GM19023 (cell line): ENCODE data around the gene SBNO2.

ENCODE experiments used
- ATAC-seq: cut with Tn5 transposase; IDR thresholded peaks from one replicate; pipeline ENCODE4 v1.9.1; 2021; ENCODE audit warnings: mild to moderate bottlenecking, moderate library complexity; ENCODE audit not compliant: unreplicated experiment

SBNO2 gene

DNA sequence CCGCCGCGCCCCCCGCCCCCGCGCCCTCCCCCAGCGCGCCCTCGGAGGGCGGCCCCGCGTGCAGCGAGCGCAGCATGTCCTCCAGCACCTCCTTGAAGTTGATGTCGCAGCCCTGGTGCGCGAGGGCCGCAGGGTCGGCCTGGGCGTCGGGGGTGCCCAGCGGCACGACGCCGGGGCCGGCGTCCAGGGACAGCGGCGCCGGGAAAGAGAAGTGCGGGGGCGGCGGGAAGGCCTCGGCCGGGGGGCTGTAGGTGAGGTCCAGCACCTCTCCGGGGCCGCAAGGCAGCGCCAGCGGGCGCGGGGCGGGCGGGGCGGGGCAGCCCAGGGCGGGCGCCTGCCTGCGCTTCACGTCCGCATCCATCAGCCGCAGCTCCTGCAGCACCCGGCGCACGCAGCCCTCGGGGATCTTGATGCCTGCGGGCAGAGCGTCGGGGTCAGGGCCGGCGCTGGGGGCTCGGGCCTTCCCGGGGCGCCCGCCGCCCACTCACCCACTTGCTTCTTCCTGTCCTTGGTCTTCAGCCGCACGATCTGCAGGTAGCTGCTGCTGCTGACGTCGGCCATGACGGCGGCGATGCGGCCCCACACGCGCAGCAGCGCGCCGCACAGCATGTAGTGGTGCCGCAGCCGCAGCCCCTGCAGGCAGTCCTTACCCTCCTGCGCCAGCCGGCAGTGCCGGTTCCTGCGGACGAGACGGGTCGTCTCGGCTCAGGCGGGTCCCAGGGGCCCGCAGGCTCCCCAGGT, 65.6 kb downstream of the SBNO2 start:
- ATAC-seq, result no peak

DNA sequence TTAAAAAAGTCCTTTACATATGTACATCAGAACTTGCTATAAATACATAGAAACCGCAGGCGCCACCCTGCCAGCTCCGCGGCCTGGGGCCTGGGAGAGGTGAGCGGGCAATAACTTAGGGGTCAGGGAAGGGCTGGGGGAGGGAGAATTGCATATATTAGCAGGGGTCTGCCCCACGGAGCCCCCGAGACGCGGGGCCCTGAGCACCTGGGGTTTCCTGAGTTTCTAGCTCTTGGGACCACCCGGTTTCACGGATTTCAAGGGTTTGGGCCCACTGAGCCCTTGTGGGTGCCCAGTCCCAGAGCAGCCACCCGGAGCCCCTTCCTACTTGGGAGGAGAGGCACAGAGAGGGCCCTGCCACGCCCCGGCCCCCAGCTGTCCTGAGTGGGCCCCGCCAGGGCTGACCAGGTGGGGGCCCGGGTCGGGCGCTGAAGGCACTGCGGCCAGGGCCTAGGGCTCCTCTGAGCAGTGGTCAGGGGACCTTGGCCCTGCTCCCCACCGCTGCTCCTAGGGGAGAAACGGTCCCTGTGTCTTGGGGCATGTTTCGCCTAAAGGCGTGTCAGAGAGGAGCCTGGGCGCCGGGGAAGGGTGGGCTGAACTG, 66.3 kb downstream of the SBNO2 start:
- no peak for ATAC-seq

DNA sequence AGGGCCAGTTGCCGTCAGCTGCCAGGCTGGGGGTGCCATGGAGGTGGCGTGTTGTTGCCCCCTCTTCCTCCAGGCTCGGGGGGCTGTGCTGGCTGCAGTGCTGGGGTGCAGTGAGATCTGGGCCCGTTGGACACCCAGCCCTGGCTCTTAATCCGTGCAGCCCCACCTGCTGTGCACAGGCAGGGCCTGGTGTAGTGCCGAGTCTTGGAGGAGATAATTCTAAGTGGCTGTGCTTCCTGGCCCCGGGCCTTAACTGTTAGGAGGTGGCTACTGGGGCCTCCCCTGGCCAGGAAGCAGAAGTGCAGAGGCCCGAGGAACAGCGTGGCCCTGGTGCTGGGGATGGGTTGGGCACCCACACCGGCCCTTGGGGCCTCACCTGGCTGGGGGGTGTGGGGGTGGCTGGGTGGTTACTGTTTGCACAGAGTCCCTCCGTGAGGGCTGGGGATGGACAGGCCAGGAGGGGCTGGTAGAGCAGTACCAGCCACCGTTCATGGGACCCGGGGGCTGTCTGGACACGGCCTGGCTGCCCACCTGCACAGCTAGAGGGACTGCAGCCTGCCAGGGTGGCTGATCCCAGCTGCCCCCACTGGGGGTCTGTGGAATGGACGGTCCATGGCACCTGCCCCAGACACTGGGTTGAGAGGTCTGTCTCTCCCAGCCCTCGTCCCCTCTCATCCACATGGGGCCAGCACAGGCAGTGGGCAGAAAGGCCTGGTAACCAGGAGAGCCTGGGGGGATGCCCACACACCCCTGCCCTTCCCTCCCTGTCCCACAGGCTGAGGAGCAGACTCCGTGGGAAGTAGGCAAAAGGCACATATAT, 67.0 kb downstream of the SBNO2 start:
- no peak for ATAC-seq

DNA sequence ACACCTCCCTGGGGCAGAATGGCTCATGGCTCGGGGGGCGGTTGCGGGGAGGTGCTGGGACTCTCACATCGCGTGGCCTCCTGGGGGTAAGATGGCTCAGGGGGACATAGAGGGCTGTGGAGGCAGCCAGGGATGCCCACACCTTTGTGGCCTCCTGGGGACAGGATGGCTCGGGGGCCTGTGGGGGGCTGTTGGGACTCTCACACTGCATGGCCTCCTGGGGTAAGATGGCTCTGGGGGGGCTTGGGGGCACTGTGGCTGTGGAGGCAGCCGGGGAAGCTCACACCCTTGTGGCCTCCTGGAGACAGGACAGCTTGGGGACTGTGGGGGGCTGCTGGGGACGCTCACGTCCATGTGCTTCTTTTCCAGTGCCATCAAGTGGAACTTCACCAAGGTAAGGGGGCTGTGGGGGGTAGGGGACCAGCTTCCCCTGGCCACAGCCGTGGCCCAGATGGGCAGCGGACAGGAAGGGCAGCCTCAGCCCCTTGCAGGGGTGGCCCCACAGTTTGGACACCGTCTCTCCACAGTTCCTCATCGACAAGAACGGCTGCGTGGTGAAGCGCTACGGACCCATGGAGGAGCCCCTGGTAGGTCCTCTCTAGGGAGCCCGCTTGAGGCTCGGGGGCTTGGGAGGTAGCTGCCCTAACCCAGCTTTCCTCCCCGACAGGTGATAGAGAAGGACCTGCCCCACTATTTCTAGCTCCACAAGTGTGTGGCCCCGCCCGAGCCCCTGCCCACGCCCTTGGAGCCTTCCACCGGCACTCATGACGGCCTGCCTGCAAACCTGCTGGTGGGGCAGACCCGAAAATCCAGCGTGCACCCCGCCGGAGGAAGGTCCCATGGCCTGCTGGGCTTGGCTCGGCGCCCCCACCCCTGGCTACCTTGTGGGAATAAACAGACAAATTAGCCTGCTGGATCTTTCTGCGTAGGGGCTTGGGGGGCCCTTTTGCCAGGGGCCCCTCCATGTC, 67.9 kb downstream of the SBNO2 start:
- ATAC-seq, result no peak

DNA sequence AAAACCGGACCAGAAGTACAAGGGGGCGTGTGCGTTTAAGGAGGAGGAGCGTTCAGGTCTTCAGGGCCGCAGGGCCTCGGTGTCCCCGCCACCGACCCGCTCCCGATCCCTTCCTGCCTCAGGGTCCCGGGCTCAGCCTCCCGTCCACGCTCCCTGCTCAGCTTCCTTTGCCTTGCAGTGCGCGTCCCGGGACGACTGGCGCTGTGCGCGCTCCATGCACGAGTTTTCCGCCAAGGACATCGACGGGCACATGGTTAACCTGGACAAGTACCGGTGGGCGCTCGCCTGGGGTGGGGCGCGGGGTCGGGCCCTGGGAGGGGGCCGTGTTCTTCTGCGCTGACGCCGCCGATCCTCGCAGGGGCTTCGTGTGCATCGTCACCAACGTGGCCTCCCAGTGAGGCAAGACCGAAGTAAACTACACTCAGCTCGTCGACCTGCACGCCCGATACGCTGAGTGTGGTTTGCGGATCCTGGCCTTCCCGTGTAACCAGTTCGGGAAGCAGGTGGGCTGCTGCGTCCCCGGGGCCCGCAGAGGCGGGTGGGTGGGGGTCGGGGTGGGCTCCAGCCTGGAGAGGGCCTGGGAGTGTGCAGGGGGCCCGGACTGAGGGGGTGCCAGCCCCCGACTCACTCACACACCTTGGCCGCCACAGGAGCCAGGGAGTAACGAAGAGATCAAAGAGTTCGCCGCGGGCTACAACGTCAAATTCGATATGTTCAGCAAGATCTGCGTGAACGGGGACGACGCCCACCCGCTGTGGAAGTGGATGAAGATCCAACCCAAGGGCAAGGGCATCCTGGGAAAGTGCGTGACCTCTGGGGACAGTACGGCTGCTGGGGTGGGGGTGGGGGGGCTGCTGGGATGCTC, 68.8 kb downstream of the SBNO2 start:
- no peak for ATAC-seq

DNA sequence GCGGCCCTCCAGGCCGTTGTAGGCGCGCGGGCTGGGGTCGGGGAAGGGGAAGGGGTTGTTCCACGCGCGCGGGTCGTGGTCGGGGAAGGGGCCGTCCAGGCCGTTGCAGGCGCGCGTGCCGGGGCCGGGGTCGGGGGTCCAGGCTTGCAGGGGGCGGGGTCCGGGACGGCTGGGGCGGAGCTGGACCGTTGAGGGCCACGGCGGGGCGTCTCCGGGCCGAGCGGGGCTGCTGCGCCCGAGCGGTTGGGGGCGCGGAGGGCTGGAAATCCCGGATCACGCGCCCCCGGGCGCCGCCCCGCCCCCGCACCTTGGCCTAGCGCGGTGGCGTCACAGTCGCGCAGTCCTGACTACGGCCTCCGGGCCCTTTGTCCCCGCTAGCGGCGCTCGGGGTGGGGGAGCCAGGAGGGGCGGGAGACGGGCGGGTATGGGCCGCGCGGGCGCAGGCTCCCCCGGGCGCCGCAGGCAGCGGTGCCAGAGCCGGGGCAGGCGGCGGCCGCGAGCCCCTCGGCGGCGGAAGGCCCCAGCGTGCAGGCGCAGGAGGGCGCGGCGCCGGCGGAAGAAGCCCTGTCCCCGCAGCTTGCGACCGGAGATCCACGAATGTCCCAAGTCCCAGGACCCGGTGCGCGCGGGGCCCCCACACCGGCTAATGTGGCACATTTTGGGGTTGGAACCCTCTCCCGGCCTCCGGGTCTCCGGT, 69.6 kb downstream of the SBNO2 start:
- ATAC-seq, result peak; percentile 29

DNA sequence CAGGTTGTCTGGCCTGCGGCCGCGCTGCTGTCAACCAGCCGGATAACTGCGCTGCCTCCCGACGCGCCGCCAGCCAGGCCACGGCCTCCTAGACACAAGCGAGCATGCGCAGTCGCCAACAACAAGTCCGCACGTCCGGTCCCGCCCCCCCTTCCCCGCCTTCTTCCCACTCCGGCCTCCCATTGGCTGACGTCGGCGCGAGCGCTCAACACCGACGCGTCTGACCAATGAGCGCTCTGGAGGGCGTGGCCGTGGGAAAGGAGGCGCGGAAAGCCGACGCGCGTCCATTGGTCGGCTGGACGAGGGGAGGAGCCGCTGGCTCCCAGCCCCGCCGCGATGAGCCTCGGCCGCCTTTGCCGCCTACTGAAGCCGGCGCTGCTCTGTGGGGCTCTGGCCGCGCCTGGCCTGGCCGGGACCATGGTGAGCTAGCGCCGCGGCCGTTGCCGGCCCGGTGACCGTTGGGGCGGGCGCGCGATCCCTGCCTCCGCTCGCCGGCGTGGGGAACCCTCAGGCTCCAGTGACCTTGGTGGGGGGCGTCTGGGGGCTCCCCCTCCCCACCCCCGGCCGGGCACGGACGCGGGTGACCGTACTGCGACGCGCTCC, 70.3 kb downstream of the SBNO2 start, which contains the start of gene GPX4:
GPX4 (plus strand) TSS at position 287 of the 603 bp plus-strand sequence; CDS start at position 337, 50 bp downstream.
- ATAC-seq, result peak; percentile 65

DNA sequence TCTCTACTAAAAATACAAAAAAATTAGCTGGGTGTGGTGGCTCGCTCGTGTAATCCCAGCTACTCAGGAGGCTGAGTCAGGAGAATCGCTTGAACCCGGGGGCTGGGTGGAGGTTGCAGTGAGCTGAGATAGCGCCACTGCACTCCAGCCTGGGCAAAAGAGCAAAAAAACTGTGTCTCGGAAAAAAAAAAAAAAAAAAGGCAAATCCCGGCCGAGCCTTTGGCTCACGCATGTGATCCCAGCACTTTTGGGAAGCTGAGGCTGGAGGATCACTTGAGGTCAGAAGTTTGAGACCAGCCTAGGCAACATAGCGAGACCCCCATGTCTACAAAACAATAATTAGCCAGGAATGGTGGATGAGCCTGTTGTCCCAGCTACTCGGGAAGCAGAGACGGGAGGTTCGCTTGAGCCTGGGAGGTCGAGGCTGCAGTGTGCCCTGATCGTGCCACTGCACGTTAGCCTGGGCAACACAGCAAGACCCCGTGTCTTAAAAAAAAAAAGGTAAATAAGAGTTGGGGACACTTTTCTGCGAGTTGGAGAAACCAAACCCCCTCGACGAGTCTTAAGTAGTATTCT, 70.8 kb downstream of the SBNO2 start:
- no peak for ATAC-seq

DNA sequence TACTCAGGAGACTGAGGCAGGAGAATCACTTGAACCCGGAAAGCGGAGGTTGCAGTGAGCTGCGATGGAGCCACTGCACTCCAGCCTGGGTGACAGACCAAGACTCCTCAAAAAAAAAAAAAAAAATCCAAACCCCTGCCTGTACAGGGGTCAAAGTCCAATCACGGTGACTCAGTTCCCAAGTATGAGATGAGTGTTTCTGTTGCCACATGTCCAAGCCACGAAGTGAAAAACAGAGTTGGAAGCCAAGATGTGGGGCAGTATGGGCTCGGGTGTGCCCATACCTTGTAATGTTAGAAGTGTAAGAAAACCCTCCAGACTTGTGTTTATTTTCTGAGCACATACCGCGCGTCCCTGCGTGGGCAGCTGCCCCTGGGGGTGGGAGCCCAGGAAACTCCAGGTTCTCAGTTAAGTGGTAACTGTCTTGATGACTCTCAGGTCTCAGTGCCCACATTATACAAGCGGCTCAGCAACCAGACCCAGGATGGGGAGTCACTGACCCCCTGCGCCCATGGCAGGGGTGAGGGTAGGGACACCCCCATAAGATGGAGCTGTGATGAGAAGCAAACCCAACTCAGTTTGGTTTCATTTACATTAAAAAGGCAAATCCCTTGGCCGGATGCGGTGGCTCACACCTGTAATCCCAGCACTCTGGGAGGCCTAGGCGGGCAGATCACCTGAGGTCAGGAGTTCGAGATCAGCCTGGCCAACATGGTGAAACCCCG, 71.5 kb downstream of the SBNO2 start:
- ATAC-seq, result no peak

DNA sequence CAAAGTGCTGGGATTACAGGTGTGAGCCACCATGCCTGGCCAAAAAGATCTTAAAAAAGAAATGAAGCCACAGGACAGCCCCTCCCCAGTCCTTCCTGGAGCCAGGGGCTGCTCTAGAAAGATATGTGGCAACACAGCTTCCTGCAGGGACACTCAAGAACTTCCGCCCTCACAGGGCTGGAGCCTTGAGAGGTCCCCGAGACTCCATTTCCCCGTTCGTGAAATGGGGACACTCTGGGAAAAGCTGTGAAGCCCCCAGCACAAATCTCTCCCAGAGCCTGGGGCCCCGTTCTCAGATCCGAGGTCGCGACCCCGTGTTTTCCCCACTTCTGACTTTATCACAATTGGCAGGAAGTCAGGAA, 72.8 kb downstream of the SBNO2 start:
- ATAC-seq, result no peak

DNA sequence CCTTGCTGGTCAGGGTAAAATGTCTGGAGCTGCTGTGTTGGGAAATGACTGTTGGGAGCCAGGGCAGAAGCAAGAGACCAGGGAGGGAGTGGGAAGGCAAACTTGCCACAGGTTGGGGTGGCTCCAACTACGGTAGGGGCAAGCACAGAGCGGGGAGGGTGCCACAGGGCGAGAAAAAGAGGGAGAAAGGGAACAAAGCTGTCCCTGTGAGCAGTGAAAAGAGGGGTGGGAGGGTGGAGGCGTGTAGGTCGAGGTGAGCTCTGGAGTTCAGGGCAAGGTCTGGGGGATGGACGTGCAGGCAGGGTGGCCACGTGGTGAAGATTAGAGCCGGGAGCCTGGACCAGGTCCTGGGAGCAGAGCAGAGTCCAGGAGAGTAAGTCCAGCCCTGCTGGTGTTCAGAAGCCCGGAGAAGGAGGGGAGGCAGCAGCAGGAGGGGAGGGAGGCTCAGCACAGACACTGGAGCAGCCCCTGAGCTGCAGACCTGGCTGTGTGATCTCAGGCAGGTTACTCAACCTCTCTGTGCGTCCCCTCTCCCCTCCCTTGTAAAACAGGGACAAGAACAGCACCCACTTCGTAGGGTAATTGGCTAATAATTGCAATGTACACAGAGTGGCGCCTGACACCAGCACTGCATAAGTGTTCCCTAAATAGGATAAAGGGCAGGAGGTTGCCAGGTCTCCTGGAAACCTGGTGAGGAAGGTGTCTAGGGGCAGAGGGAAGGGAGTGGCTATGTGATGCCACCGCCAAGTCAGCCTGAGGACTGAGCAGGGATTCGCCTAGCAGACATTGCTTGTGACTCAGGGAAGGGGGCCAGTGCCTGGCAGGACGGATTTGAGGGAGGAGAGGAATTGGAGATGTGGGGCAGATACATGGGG, 75.7 kb downstream of the SBNO2 start:
- ATAC-seq, result no peak

DNA sequence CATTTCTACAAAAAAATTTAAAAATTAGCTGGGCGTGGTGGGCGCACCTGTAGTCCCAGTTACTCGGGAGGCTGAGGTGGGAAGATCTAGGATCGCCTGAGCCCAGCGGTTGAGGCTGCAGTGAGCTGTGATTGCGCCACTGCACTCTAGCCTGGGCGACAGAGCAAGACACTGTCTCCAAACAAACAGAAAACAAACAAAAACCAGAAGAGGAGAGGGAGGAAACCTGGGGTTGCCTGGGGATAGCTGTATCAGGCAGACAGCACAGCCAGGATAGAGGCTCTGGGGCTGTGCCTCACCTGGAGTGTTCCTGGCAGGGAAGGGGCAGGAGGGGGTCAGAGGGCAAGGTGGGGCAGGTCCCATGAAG, 76.3 kb downstream of the SBNO2 start:
- ATAC-seq, result no peak

DNA sequence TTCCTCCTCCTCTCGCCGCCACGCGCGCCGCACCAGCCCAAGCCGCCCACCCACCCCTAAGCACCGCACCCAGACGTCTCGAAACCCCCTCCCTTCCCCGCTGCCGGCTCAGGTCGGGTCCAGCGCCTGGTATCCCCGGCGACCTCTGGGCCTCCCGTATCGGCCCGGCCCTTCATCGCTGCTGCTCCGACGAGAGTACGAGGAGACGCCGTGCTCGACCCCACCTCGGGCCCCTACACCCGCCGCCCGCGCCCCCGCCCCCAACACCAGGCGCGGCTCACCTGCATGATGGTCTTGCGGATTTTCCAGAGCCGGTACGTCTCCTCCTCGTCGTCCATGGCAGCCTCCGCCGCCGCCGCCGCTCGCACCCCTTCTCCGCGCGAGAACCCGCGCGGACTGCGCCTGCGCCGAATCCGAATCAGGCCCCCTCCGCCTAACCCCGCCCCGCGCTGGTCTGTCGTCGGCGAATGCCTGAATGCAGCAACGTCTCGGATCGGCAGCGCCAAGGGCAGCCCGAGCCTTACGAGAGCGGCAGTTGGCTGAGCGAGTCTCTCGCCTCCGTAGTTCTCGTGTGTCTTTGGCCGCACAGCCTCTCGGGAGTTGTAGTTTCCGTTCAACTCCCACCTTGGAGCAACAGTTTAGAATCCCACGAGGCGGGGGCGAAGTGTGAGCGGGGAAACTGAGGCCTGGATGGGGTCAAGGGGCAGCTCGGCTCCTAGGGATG, 78.9 kb downstream of the SBNO2 start, which contains the start of gene POLR2E:
POLR2E (minus strand) TSS at position 398 of the 724 bp plus-strand sequence; CDS start at position 338, 60 bp downstream.
- peak; percentile 79 for ATAC-seq

DNA sequence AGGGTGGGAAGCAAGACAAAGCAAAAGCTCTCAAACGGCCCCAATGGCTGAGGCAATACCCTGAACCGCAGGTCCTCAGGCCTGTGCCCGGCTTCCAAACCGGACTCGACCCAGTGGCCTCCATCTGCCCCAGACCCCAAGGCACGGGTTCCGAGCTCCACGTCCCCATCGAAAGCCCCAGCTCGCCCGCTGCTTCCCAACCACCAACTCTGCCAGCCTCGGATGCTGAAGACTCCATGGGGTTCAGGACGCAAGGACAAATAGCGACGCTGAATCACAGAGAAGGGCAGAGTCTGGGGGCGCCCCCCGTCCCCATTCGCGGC, 79.5 kb downstream of the SBNO2 start:
- no peak for ATAC-seq

DNA sequence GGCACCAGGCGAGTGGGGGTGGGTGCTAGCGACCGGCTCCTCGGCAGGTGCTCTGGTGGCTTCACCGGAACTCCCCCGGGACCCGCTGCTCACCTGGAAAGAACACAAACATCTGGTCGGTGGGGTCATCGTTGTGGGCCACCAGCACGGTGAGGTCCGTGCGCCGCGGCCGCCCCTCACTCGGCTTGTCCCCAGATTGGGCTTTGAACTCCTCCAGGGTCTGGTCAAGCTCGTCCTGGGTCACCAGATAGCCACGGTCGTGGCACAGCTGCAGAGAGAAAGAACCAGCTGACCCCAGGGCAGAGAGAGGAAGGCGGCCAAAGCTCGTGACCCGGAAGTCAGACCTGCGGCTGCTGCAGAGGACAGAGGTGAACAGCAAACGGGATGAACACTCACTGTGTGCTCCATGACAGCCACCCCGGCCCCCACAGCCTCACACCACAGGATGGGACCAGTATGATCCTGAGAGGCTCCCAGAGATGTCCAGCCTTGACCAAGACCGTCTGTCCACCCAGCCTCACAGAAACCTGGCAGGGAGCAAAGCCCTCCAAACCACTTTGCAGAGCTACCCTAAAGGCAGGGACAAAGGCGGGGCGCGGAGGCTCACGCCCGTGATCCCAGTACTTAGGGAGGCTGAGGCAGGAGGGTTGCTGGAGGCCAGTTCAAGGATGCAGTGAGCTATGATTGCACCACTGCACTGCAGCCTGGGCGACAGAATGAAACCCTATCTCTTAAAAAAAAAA, 80.1 kb downstream of the SBNO2 start:
- ATAC-seq, result no peak

DNA sequence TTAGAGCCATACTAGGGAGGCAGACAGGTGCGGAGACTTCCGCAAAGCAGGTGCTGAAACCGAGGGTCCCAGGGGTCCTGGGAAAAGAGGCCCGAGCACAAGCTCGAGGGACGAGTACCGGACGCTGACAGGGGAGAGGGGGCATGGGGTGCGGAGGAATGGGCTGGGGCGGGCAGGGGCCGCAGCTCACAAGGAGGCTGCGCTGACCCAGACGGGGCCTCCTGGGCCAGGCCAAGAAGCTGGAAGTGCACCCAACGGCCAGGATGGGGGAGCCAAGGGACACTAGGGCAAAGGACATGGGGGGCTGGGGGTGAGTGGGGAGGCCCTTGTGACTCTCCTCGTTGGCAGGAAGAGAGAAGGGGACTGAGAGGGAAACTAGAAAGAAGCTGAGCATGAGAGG, 80.7 kb downstream of the SBNO2 start:
- no peak for ATAC-seq
